Measurements from ENCODE around the gene GHR. TPM values are rescaled to one million over a fixed set of nuclear protein-coding genes. Genes with fewer than 3 reads are reported as not detected.

GHR gene
- total RNA-seq, 1 experiment from 2014 or later = 0.05 TPM

DNA sequence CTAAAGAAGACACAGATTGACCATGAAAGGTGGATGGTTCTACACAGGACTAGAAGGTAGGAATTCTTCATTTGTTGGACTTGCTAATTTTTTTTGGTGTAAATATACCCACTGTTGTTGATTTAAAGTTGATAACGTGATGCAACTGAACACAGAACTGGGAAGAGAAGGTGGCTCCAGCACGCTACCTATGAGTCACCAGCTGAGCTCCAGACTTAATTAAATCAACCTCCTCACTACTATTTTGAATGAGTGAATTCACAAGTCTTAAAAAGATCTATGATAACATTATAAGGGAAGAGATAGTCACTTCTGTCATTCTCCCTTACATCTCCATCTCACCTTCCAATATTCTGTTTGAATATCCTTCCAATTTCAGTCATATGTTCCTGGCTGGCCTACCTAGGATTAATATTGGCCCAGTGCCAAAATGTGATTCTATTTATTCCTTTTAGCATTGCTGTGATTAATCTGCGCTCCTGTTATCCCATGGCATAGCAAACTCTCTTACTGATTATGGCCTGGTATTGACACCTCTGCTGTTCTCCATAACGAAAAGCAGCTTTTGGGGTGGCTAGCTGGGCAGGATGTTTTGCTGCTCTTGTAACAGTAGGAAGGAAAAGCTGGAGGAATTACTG, 197.5 kb downstream of the GHR start:
- in situ Hi-C loops (cut with HindIII; ENCODE audit: low pct_unique_long_range_greater_than_20kb, low sequenced_read_pairs) = no loop called here
- Histone ChIP-seq H3K27me3 (ENCODE audit: control insufficient read depth, insufficient read depth, low read length) (no peaks in the 10 kb centered on the region), H3K27ac (ENCODE audit: low read length) (no peak overlapping the region), H3K36me3 (ENCODE audit: control insufficient read depth, insufficient read depth, low read length) (no peaks in the 10 kb centered on the region), H3K4me1 (ENCODE audit: control insufficient read depth, insufficient read depth, low read length) (no peaks in the 10 kb centered on the region), H3K4me3 (ENCODE audit: low read depth in 2 of 2, low read length in 2 of 2) (no peak overlapping the region), H3K9me3 (ENCODE audit: control insufficient read depth, insufficient read depth, low read depth, low read length) (no peaks in the 10 kb centered on the region)
- intact Hi-C loops (cut with micrococcal nuclease; ENCODE audit: unreplicated experiment) = no loop called here
- ATAC-seq = no peak
- no peak for DNase-seq (ENCODE audit: low read depth, low spot score)
- ChIA-PET CTCF (no interaction called here), POLR2A (no interaction called here)
- TF ChIP-seq POLR2AphosphoS5 (IDR thresholded peaks at IDR 0.05; ENCODE audit: low read depth, low read length) (no peak), SIN3A (IDR thresholded peaks at IDR 0.05; ENCODE audit: borderline replicate concordance, insufficient read depth, low read depth, low read length) (no peak)
- BruUV-seq (replicated peaks) = no TSS peak

GRCh38 chr5:42621242-42621641, 198.0 kb downstream of the GHR start:
- intact Hi-C loops (cut with micrococcal nuclease; ENCODE audit: unreplicated experiment) = no loop called here
- CTCF ChIA-PET = no interaction called here
- POLR2A ChIA-PET = no interaction called here
- in situ Hi-C loops (cut with HindIII; ENCODE audit: low pct_unique_long_range_greater_than_20kb, low sequenced_read_pairs) = no loop called here
- ATAC-seq = no peak
- BruUV-seq (replicated peaks) = no TSS peak
- no peaks in the 10 kb centered on the region for H3K4me1 ChIP-seq (ENCODE audit: control insufficient read depth, insufficient read depth, low read length)
- H3K4me3 ChIP-seq (ENCODE audit: low read depth in 2 of 2, low read length in 2 of 2) = no peak overlapping the region
- no peak overlapping the region for H3K27ac ChIP-seq (ENCODE audit: low read length)
- TF ChIP-seq POLR2AphosphoS5 (IDR thresholded peaks at IDR 0.05; ENCODE audit: low read depth, low read length) (no peak), TCF7L2 (IDR thresholded peaks at IDR 0.05; ENCODE audit: low read depth, low read length) (no peak), SIN3A (IDR thresholded peaks at IDR 0.05; ENCODE audit: borderline replicate concordance, insufficient read depth, low read depth, low read length) (no peak)
- TF ChIP-seq, protein P1, sequence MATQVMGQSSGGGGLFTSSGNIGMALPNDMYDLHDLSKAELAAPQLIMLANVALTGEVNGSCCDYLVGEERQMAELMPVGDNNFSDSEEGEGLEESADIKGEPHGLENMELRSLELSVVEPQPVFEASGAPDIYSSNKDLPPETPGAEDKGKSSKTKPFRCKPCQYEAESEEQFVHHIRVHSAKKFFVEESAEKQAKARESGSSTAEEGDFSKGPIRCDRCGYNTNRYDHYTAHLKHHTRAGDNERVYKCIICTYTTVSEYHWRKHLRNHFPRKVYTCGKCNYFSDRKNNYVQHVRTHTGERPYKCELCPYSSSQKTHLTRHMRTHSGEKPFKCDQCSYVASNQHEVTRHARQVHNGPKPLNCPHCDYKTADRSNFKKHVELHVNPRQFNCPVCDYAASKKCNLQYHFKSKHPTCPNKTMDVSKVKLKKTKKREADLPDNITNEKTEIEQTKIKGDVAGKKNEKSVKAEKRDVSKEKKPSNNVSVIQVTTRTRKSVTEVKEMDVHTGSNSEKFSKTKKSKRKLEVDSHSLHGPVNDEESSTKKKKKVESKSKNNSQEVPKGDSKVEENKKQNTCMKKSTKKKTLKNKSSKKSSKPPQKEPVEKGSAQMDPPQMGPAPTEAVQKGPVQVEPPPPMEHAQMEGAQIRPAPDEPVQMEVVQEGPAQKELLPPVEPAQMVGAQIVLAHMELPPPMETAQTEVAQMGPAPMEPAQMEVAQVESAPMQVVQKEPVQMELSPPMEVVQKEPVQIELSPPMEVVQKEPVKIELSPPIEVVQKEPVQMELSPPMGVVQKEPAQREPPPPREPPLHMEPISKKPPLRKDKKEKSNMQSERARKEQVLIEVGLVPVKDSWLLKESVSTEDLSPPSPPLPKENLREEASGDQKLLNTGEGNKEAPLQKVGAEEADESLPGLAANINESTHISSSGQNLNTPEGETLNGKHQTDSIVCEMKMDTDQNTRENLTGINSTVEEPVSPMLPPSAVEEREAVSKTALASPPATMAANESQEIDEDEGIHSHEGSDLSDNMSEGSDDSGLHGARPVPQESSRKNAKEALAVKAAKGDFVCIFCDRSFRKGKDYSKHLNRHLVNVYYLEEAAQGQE (IDR thresholded peaks at IDR 0.05; ENCODE audit: insufficient read depth in 1 of 2, low read depth in 2 of 2, low read length in 1 of 2) = no peak
- TF ChIP-seq, protein P2, sequence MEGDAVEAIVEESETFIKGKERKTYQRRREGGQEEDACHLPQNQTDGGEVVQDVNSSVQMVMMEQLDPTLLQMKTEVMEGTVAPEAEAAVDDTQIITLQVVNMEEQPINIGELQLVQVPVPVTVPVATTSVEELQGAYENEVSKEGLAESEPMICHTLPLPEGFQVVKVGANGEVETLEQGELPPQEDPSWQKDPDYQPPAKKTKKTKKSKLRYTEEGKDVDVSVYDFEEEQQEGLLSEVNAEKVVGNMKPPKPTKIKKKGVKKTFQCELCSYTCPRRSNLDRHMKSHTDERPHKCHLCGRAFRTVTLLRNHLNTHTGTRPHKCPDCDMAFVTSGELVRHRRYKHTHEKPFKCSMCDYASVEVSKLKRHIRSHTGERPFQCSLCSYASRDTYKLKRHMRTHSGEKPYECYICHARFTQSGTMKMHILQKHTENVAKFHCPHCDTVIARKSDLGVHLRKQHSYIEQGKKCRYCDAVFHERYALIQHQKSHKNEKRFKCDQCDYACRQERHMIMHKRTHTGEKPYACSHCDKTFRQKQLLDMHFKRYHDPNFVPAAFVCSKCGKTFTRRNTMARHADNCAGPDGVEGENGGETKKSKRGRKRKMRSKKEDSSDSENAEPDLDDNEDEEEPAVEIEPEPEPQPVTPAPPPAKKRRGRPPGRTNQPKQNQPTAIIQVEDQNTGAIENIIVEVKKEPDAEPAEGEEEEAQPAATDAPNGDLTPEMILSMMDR (IDR thresholded peaks at IDR 0.05) = no peak
- no peaks in the 10 kb centered on the region for H3K36me3 ChIP-seq (ENCODE audit: control insufficient read depth, insufficient read depth, low read length)
- H3K9me3 ChIP-seq (ENCODE audit: control insufficient read depth, insufficient read depth, low read depth, low read length) = no peaks in the 10 kb centered on the region
- H3K27me3 ChIP-seq (ENCODE audit: control insufficient read depth, insufficient read depth, low read length) = no peaks in the 10 kb centered on the region
- no peak for DNase-seq (ENCODE audit: low read depth, low spot score)

DNA sequence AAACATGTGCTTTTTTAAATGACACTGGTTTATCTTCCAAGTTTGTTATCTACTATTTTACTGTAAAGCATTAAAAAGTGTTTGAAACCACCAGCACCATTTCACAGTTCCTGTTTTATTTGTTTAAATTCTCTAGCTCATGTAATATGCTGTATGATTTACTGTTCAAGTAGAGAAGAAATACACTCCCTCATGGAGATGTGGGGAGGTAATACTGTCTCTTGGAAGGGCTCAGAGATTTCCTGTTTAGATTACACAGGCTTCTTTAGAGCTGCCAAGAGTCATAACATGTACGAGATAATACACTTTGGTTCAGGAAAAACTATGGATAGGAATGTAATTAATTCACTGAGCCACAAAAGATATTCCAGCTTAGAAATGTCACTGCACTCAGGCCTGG, 198.4 kb downstream of the GHR start:
- intact Hi-C loops (cut with micrococcal nuclease; ENCODE audit: unreplicated experiment) = no loop called here
- ChIA-PET CTCF (no interaction called here), POLR2A (no interaction called here)
- no peak overlapping the region for H3K27ac ChIP-seq (ENCODE audit: low read length)
- no TSS peak for BruUV-seq (replicated peaks)
- no peak overlapping the region for H3K4me3 ChIP-seq (ENCODE audit: low read depth in 2 of 2, low read length in 2 of 2)
- DNase-seq (ENCODE audit: low read depth, low spot score) (no peak), ATAC-seq (no peak)
- H3K27me3 ChIP-seq (ENCODE audit: control insufficient read depth, insufficient read depth, low read length) = no peaks in the 10 kb centered on the region
- H3K4me1 ChIP-seq (ENCODE audit: control insufficient read depth, insufficient read depth, low read length) = no peaks in the 10 kb centered on the region
- no peaks in the 10 kb centered on the region for H3K36me3 ChIP-seq (ENCODE audit: control insufficient read depth, insufficient read depth, low read length)
- in situ Hi-C loops (cut with HindIII; ENCODE audit: low pct_unique_long_range_greater_than_20kb, low sequenced_read_pairs) = no loop called here
- TF ChIP-seq, protein P1 (IDR thresholded peaks at IDR 0.05; ENCODE audit: insufficient read depth in 1 of 2, low read depth in 2 of 2, low read length in 1 of 2) = no peak
- TF ChIP-seq TCF7L2 (IDR thresholded peaks at IDR 0.05; ENCODE audit: low read depth, low read length) = no peak
- no peaks in the 10 kb centered on the region for H3K9me3 ChIP-seq (ENCODE audit: control insufficient read depth, insufficient read depth, low read depth, low read length)

All from Panc1 (cell line).